Measurements from ENCODE around the gene ACSBG1.

DNA sequence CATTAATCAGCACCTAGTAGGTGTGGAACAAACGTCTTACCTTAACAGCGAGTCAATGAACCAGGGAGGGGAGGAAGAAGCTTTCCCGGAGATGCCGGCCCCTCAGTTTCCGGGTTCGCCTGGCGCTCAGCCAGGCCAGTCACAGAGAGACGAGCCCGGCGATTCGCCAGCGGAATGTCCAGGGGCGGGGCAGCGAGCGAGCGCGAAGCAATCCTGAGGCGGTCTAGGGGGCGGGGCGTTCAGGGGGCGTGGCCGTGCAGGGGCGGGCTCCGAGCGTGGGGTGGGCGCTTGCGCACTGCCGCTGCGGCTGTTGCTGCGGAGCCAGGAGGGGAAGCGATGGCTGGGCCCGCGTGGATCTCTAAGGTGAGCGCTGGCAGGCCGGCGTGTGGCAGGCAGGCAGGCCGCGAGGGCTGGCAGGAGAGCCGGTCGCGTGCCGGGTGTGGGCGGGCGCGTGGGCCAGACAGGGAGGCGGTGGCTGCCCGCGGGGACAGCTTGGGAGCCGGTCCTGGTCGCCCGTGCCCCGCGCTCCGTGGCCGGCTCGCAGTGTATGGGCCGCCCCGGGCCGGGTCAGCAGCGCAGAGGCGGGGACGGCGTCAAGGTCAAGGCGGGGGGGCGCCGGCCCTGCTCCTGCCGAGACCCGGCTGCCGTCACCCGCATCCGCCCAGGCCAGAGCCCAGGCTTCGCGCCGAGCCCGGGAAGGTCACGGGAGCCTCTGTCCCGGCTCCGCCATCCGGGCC, 85.1 kb downstream of the ACSBG1 start, which contains the start of gene IDH3A:
- peak; percentile 39 to 45 for TF ChIP-seq POLR2A (IDR thresholded peaks at IDR 0.05)
- peak; percentile 90 to 97 (median 95) for TF ChIP-seq POLR2AphosphoS5 (IDR thresholded peaks at IDR 0.05)
- TF ChIP-seq, protein P1, sequence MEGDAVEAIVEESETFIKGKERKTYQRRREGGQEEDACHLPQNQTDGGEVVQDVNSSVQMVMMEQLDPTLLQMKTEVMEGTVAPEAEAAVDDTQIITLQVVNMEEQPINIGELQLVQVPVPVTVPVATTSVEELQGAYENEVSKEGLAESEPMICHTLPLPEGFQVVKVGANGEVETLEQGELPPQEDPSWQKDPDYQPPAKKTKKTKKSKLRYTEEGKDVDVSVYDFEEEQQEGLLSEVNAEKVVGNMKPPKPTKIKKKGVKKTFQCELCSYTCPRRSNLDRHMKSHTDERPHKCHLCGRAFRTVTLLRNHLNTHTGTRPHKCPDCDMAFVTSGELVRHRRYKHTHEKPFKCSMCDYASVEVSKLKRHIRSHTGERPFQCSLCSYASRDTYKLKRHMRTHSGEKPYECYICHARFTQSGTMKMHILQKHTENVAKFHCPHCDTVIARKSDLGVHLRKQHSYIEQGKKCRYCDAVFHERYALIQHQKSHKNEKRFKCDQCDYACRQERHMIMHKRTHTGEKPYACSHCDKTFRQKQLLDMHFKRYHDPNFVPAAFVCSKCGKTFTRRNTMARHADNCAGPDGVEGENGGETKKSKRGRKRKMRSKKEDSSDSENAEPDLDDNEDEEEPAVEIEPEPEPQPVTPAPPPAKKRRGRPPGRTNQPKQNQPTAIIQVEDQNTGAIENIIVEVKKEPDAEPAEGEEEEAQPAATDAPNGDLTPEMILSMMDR (IDR thresholded peaks at IDR 0.05) = no peak
